GM19351 (cell line): ENCODE measurements around the gene SEMA4F.

Source experiments
- ATAC-seq: cut with Tn5 transposase; IDR thresholded peaks from one replicate; pipeline ENCODE4 v1.9.1; 2021; ENCODE audit warnings: mild to moderate bottlenecking, moderate library complexity; ENCODE audit not compliant: unreplicated experiment

SEMA4F gene

DNA sequence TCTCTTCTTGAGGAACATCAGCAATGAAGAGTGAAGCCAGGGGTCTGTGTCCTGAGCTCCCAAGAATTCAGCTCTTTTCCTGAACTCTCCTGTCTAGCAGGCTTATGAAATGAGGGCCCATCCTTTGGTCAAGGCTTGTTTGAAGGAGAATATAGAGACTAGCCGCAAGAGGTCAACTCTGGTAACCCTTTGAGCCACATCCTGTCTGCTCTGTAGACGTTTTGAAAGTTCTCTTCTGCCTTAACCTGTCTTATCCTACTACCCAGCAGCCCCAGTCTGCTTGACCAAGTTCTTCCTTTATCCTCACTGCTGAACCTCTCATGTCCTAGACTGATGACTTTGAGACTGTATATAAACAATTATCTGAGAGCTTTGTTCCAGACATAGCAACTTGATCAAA, 5.4 kb downstream of the SEMA4F start:
- ATAC-seq, result no peak

- no peak for ATAC-seq
Observed at GRCh38 chr2:74668087-74668486, 14.0 kb downstream of the SEMA4F start.

- ATAC-seq, result no peak
Observed at GRCh38 chr2:74670263-74670662, 16.2 kb downstream of the SEMA4F start.

DNA sequence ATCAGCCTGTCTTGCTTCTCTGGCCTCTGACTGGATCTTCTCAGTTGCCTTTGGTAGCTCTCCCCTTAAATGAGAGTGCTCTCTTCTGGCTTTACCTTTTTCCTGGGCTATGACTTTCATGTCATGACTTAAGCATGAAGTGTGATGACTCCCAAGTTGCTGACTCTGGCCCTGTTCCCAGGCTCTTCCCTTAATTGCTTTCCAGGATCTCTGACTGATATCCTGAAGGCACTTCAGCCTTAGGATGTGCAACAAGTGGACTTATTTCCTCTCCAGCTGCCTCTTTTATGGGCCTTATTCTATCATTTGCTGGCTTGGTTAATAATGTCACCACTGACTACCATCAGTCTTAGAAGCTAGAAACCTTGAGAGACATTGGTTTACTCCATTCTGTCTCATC, 17.4 kb downstream of the SEMA4F start:
- ATAC-seq, result no peak

DNA sequence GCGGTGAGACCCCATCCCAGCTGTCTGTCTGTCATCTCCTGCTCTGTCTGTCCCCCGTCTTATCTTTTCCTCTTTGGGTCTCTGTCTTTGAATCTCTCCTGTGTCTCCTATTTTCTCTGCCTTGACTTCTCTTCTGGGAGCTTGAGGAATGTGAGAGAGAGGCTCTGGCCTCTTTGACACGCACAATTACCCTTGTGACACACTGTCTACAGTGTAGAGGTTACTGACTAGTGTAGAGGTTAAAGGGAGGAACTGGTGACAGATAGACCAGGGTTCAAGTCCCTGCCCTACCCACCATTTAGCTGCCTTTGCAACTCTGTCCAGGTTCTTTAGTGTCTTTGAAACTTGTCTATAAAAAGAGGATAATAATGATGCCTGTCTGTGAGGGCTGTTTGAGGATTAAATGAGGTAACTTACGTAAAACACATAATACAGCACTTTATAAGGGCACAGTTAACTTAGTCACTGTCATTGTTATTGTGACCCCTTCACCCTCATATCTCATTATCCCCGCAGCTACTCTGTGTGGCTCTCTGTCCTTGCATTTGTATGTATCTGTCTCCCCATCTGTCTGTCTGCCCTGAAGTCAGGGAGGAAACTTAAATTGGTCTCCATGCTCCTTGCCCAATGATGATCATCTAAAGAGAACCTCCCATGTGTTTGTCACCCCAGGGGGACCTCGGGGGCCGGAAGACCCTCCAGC, 19.9 kb downstream of the SEMA4F start:
- ATAC-seq, result no peak

- ATAC-seq, result no peak
Observed at GRCh38 chr2:74675090-74675489, 21.0 kb downstream of the SEMA4F start.

DNA sequence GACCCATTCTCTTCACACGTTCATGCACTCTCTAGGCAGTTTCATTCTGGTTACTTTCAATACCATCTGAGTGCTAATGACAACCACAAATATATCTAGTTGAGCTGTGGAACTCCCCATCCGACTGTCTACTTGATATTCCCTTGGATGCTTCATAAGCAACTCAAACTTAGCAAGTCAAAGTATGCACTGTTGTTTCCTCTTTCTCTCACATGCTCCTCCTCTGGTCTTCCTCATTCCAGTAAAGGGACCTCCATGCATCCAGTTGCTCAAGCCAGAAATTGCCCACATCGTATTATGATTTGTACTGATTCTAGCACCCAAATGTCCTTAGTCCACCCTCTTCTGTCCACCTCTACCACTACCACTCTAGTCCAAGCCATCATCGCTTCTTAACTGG, 22.3 kb downstream of the SEMA4F start:
- no peak for ATAC-seq

DNA sequence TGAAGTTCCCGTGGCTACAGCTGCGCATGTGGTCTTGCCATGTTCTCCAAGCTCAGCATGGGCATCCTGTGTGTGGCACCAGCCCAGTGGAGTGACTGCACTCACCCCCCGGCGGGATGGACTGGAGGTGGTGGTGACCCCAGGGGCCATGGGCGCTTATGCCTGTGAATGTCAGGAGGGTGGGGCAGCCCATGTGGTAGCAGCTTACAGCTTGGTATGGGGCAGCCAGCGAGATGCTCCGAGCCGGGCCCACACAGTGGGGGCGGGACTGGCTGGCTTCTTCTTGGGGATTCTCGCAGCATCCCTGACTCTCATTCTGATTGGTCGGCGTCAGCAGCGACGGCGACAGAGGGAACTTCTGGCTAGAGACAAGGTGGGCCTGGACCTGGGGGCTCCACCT, 25.6 kb downstream of the SEMA4F start:
- ATAC-seq, result no peak

GRCh38 chr2:74682501-74682900, 28.5 kb downstream of the SEMA4F start:
- ATAC-seq, result no peak

DNA sequence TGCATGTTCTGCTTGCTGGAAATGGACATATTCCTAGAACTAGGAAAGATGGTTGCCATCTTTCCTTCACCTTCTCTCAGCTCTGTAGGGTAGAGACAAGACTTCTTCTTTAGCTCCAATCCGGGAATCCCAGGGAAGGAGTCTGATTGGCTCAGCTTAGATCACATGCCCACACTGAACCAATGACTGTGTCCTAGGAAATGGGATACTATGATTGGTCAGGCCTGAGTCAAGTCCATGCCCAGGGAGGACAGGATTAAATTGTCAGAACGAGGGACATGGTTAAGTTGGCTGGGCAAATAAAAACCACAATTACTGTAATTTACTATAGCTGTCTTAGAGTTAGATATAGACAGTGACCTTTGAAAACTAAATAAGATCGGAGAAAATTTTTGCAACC, 31.4 kb downstream of the SEMA4F start:
- ATAC-seq, result no peak

DNA sequence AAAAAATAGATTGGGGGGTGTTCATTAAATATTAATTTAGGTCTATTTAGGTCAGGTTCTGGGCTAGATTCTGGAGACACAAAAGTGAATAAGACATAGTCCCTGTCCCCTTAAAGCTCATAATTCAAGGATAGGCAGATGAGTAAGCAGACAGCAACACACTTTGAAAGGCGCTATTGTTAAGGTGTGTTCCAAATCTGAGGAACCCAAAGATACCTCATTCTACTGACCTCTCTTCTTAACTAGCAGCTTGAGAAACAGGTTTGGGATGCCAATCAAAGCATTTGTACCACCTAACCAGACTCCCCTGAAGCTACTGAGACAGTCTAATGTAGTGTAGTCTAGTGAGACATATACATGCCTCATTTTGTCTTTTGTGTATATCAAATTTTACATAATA, 34.8 kb downstream of the SEMA4F start:
- no peak for ATAC-seq

GRCh38 chr2:74689671-74690070, 35.6 kb downstream of the SEMA4F start:
- ATAC-seq, result no peak

DNA sequence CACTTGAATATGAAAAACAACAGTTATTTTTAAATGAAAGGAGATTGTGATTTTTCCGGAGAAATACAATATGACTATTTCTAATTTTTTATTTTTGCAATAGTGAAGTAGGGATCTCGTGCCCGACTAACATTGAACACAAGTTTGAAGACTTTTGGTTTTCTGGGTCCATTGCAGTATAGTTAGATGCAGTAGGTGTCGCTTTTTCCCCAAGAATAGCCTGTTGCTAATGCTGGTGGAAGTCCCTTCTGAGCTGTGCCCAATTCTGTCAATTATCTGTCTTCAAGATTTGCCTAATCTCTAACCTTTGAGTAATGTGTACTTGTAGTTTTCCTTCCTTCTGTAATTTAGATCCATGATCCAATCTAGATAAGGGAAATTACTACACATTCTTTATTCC, 36.5 kb downstream of the SEMA4F start:
- peak; percentile 86 for ATAC-seq

DNA sequence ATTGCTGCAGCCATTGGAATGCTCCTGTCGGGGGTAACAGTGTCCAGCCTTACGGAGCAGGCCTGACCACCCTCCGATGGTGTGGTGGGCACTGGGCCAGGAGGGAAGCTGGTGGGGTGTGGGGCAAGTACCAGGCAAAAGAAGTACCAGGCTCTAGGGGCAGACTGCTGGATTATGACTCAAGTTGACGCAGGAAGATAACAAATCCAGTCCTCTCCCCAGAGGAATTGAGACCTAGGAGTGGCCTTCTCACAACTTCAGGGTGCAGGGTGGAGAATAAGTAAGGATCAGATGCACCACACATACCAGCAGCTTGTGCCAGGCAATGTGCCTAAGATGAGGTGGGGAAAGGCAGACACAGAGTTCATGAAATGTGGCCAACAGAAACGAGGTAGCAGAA, 37.9 kb downstream of the SEMA4F start:
- no peak for ATAC-seq

- ATAC-seq, result no peak
Observed at GRCh38 chr2:74693213-74693612, 39.2 kb downstream of the SEMA4F start.

GRCh38 chr2:74693668-74694067, 39.6 kb downstream of the SEMA4F start:
- no peak for ATAC-seq

DNA sequence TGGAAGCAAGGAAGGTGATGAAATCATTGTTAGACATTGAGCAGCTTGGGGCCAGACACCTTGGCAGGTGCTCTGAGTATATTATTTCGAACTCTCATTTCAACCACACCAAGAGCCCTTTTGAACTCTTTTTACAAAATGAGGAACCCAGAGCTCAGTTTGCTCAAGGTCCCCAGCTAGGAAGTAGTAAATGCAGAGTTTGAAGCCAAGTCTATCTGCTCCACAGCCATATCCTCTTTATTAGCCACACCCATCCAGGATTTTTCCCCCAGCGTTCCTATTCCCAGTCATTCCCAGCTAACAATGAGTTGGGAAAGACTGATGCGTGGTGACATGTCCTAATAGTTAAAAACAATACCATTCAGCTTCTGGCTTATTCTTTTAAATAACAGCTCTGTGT, 40.2 kb downstream of the SEMA4F start:
- ATAC-seq, result no peak

- no peak for ATAC-seq
Observed at GRCh38 chr2:74695663-74696062, 41.6 kb downstream of the SEMA4F start.

GRCh38 chr2:74696829-74697228, 42.8 kb downstream of the SEMA4F start:
- ATAC-seq, result no peak

GRCh38 chr2:74700643-74701372, 46.8 kb downstream of the SEMA4F start:
- ATAC-seq, result no peak

DNA sequence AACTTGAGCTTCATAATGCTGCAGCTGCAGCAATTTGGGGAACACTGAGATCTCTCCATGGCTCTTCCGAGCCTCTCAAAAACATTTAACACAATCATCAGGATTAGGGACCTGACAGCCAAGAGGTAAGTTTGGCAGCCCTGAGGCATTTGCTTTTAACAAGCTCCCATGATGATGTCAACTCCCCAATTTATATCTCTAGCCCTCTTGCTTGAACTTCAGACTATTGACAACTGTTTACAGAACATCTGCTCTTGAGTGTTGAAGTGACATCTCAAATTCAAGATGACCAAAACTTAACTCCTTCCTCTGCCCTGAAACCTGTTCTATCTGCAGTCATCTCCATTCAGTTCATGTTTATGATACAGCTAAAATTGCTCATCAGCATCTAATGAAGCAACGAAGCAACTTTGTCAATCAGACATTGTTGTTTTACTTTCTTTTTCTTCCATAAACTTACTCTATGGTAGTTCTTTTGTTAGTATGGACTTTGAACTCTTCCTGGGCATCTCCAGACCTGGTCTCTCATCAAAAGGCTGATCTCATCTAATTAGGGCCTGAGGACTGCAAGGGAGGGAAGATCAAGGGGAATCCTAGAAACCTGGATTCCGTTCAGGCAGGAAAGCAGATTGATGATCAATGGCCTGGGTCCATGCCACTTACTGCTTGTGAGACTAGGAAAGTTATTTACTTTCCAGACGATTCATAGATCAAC, 48.1 kb downstream of the SEMA4F start:
- ATAC-seq, result no peak

- no peak for ATAC-seq
Observed at GRCh38 chr2:74703373-74703772, 49.3 kb downstream of the SEMA4F start.
